ENCODE results near the gene TFCP2.

DNA sequence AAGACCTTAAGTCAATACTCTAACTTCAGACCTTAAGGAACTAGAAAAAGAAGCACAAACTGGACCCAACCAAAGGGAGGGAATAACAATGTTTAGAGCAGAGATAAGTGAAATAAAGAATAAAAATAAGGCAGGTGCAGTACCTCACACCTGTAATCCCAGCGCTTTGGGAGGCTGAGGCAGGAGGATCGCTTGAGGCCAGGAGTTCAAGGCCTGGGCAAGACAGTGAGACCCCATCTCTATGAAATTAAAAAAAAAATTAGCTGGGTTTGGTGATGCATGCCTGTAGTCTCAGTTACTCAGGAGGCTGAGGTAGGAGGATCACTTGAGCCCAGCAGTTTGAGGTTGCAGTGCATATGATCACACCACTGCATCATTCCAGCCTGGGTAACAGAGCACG, 9.1 kb downstream of the TFCP2 start:
- TF ChIP-seq, protein P1, sequence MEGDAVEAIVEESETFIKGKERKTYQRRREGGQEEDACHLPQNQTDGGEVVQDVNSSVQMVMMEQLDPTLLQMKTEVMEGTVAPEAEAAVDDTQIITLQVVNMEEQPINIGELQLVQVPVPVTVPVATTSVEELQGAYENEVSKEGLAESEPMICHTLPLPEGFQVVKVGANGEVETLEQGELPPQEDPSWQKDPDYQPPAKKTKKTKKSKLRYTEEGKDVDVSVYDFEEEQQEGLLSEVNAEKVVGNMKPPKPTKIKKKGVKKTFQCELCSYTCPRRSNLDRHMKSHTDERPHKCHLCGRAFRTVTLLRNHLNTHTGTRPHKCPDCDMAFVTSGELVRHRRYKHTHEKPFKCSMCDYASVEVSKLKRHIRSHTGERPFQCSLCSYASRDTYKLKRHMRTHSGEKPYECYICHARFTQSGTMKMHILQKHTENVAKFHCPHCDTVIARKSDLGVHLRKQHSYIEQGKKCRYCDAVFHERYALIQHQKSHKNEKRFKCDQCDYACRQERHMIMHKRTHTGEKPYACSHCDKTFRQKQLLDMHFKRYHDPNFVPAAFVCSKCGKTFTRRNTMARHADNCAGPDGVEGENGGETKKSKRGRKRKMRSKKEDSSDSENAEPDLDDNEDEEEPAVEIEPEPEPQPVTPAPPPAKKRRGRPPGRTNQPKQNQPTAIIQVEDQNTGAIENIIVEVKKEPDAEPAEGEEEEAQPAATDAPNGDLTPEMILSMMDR (IDR thresholded peaks at IDR 0.05): no peak
- no peak for TF ChIP-seq POLR2A (IDR thresholded peaks at IDR 0.05)
- TF ChIP-seq POLR2AphosphoS5 (IDR thresholded peaks at IDR 0.05): no peak
- TF ChIP-seq EP300 (IDR thresholded peaks at IDR 0.05): no peak
